Ovary (tissue), 9 donors: Measurements from ENCODE around the gene TAS2R1. TPM values are rescaled to one million over a fixed set of nuclear protein-coding genes. Genes with fewer than 3 reads are reported as not detected.
"Not testable (repeated sequence)": the region's sequence is repeated elsewhere in the genome, so short reads cannot be mapped to it uniquely, and the experiment has no call there.

ENCODE experiments used
- DNase-seq, 5 donors: peaks; one replicate each; pipeline ENCODE4 v3.0.0-alpha.2; 2019 to 2020
- H3K27ac ChIP-seq, 2 donors: fragments of 200-600 bp; one replicate each; pipeline versions ENCODE4 v1.5.1 to v1.8.0; 2019 to 2022
- H3K27me3 ChIP-seq: fragments of 200-600 bp; one replicate; pipeline ENCODE4 v1.8.0; 2022
- H3K36me3 ChIP-seq: fragments of 200-600 bp; sonication (generic); one replicate; pipeline ENCODE4 v1.5.1; 2019
- H3K4me1 ChIP-seq: one replicate; pipeline ENCODE4 v1.8.1; 2013; ENCODE audit warnings: mild to moderate bottlenecking, moderate library complexity; ENCODE audit not compliant: insufficient read depth
- H3K4me3 ChIP-seq: fragments of 200-600 bp; sonication (generic); one replicate; pipeline ENCODE4 v1.5.1; 2017
- H3K9me3 ChIP-seq, 2 donors: fragments of 200-600 bp in 1 of 2; sonication (generic) in 1 of 2; one replicate each; pipeline versions ENCODE4 v1.5.1 to v1.8.1; 2013 to 2019; ENCODE audit warnings: mild to moderate bottlenecking in 1 of 2, moderate library complexity in 1 of 2
- EP300 ChIP-seq: sonication (generic); formaldehyde crosslinking; IDR thresholded peaks from one replicate; pipeline ENCODE4 v1.6.1; 2017; ENCODE audit warnings: antibody characterized with exemption
- POLR2A ChIP-seq: fragments of 450-650 bp; IDR thresholded peaks from one replicate; pipeline ENCODE4 v1.6.1; 2017; ENCODE audit warnings: antibody characterized with exemption, mild to moderate bottlenecking, moderate library complexity
- WGBS, 3 donors: extraction: QIAGEN DNeasy Blood & Tissue Kit in 1 of 3; methylation state at CpG; one replicate each; pipeline versions ENCODE4 v1.1.5 to v1.1.7; 2013 to 2017; 5-methylcytosine and 5-hydroxymethylcytosine counted together
- intact Hi-C, 4 donors: fragments of 100-400 bp; cut with DNase I; formaldehyde crosslinking; loops; one replicate each; pipeline versions ENCODE4 v1.11.0 to v1.15.1; 2022 to 2023
- polyA plus RNA-seq, 2 donors: library from polyadenylated mRNA; stranded (reverse); fragments of 200-250 nt in 1 of 2; fragments of 350-450 nt in 1 of 2; fragmentation: Illumina TruSeq in 1 of 2; extraction: RNeasy Lipid Tissue Mini Kit (QIAGEN cat#74804) in 1 of 2; gene quantifications; one replicate each; pipeline ENCODE4 v1.2.3, GENCODE V29; 2013 to 2014
- total RNA-seq, 7 donors: library from RNA; depleted of rRNA in 2 of 7; stranded (reverse); fragments of >200 nt in 2 of 7; fragmentation: NEBNext Ultra II Directional in 3 of 7; extraction: Animal tissue kit (Norgen Biotek cat#: 25700) in 3 of 7; gene quantifications; one replicate each; pipeline versions ENCODE4 v1.1.0 to v1.2.4, GENCODE V29; 2016 to 2023
- TF ChIP-seq, protein P1 (sequence below), 3 donors: fragments of 450-650 bp in 2 of 3; fragments of 200-600 bp in 1 of 3; IDR thresholded peaks; one replicate each; pipeline versions ENCODE4 v1.5.1 to v1.8.0; 2016 to 2022; ENCODE audit warnings: antibody characterized with exemption in 3 of 3, mild to moderate bottlenecking in 1 of 3
- donor health status: DM: no; HTN: no; CAD: no; lungs with moderate emphysema.
- donor health status: DM: no; HTN: no; CAD: no.
- donor health status: Bipolar disorder and iron deficiency.
- donor health status: DM: yes; HTN: yes; CAD: no.
- donor health status: DM: no; HTN: no; CAD: no.
- donor health status: DM: yes; HTN: yes; CAD: no.

Gene TAS2R1
- total and polyA plus RNA-seq, 9 donors = not detected

DNA sequence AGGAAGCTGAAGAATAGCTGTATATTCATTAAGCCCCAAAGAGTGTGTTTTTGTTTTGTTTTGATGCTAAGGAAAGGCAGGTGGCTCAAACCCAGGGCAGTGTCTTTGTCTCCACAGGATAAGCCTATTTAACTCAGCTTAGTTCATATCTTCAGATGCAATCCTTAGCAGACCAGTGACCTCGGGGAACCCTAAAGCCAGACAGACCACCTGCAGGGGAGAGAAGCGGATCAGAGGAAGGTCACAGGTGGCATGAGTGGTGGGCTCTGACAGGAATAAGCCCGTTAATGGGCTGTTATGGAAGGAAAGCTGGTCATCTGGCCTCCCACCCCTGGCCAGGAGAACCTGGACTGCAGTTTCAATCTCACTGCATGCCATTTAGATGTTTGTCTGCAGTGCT lies 30.8 kb downstream of the TAS2R1 start:
- Histone ChIP-seq H3K4me3 (no peak overlapping the region), H3K9me3 (no peaks in the 10 kb centered on the region), H3K36me3 (no peaks in the 10 kb centered on the region), H3K27me3 (no peaks in the 10 kb centered on the region), H3K4me1 (no peaks in the 10 kb centered on the region), H3K27ac (no peak overlapping the region)
- no peak for DNase-seq
- intact Hi-C loops = no loop called here
- WGBS, 3 donors = 68 to 77% (median 70%) methylated on average over 3 of the region's 3 CpGs
- TF ChIP-seq EP300 (no peak), POLR2A (no peak)
- TF ChIP-seq, protein P1, sequence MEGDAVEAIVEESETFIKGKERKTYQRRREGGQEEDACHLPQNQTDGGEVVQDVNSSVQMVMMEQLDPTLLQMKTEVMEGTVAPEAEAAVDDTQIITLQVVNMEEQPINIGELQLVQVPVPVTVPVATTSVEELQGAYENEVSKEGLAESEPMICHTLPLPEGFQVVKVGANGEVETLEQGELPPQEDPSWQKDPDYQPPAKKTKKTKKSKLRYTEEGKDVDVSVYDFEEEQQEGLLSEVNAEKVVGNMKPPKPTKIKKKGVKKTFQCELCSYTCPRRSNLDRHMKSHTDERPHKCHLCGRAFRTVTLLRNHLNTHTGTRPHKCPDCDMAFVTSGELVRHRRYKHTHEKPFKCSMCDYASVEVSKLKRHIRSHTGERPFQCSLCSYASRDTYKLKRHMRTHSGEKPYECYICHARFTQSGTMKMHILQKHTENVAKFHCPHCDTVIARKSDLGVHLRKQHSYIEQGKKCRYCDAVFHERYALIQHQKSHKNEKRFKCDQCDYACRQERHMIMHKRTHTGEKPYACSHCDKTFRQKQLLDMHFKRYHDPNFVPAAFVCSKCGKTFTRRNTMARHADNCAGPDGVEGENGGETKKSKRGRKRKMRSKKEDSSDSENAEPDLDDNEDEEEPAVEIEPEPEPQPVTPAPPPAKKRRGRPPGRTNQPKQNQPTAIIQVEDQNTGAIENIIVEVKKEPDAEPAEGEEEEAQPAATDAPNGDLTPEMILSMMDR (IDR thresholded peaks at IDR 0.05) = no peak

DNA sequence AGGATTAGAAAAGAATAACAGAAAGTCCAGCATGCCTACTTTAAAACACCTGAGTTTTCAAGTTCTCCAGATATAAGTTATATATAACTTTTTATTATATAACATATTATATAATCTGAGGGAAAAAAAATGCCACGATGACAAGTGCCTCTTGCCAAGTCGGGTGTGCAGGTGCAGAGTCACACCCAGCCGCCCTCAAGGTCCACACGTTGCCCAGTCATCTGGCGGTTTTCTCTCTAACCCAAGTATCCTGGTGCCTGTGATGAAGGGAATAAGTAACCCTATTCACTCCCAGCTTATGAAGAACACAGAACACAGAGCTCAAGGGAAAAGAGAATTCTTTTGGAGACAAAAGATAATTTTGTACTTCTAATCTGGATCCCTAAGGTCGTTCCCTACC lies 31.8 kb downstream of the TAS2R1 start:
- H3K4me3 ChIP-seq, DNase-seq, H3K9me3 ChIP-seq, H3K36me3 ChIP-seq, intact Hi-C loops, H3K27me3 ChIP-seq, H3K27ac ChIP-seq, H3K4me1 ChIP-seq: not testable (repeated sequence)
- 74 to 82% (median 77%) methylated on average over 6 of the region's 6 CpGs for WGBS, 3 donors

DNA sequence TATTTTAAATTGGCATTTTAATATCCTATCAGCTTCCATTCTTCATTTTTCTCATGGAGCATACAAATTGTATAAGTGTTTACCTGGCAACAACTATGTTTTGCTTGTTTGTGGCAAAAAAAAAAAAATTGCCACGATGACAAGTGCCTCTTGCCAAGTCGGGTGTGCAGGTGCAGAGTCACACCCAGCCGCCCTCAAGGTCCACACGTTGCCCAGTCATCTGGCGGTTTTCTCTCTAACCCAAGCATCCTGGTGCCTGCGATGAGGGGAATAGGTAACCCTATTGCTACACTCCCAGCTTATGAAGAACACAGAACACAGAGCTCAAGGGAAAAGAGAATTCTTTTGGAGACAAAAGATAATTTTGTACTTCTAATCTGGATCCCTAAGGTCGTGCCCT lies 32.8 kb downstream of the TAS2R1 start:
- DNase-seq, H3K4me3 ChIP-seq, H3K36me3 ChIP-seq, H3K27me3 ChIP-seq, H3K9me3 ChIP-seq, intact Hi-C loops, H3K4me1 ChIP-seq, H3K27ac ChIP-seq: not testable (repeated sequence)
- 75 to 85% (median 79%) methylated on average over 7 of the region's 7 CpGs for WGBS, 3 donors

DNA sequence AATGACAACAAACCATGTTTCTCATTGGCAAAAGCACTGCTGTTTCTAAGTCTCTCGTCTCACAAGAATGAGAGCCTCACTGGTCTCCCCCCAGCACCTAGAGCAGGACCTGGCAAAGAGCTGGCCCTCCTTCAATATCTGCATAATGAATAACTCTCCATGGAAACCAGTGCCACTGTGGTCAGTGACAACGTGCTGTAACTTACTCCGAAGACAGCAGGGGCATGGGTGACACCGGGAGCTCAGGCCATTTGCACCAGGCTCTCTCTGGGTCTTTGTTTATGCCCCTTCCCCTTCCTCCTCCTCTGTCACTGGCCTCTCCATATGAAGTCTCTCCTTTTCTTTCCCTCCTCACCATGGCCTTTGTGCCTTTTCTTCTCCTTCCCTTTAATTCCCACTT lies 33.3 kb downstream of the TAS2R1 start:
- H3K27me3 ChIP-seq = no peaks in the 10 kb centered on the region
- no peak overlapping the region for H3K4me3 ChIP-seq
- intact Hi-C loops = no loop called here
- no peaks in the 10 kb centered on the region for H3K36me3 ChIP-seq
- no peak overlapping the region for H3K27ac ChIP-seq
- no peaks in the 10 kb centered on the region for H3K9me3 ChIP-seq
- WGBS, 3 donors = 19 to 21% (median 20%) methylated on average over 4 of the region's 4 CpGs
- TF ChIP-seq EP300 (no peak), POLR2A (no peak)
- TF ChIP-seq, protein P1 (IDR thresholded peaks at IDR 0.05) = no peak
- no peaks in the 10 kb centered on the region for H3K4me1 ChIP-seq
- DNase-seq = no peak

DNA sequence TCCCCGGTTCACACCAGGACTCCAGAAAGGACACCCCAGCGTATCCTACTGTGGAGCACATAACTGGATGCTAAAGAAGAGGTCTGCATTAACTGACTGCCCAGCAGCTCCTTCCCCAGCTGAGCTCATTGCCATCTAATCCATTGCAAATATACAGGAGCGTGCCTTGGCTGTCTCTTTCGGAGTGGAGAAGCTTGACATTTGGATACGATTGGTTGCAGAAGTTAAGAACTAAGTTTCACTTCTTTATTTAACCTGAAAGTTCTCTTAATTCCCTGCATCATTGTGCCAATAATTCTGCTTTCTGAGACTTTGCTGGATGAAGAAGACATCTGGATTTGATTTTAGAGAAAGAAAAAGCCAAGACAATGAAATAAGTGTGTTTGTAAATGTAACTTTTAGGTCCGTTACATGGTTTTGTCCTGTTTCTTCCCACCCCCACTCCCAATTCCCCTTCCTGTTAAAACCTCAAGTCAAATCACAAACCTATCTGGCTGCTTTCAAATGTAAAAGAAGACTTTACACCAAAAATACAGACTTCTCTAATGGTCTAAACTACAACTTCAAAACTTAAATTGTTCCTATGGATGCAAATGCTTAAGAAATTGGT lies 33.9 kb downstream of the TAS2R1 start:
- Histone ChIP-seq H3K27ac (no peak overlapping the region), H3K9me3 (no peaks in the 10 kb centered on the region), H3K4me3 (no peak overlapping the region), H3K27me3 (no peaks in the 10 kb centered on the region), H3K4me1 (no peaks in the 10 kb centered on the region), H3K36me3 (no peaks in the 10 kb centered on the region)
- TF ChIP-seq, protein P1 (IDR thresholded peaks at IDR 0.05) = no peak
- TF ChIP-seq POLR2A (no peak), EP300 (no peak)
- intact Hi-C loops = no loop called here
- WGBS, 3 donors = 20 to 32% (median 31%) methylated on average over 6 of the region's 6 CpGs
- no peak for DNase-seq
